ENCODE data around the gene PSMB2.
"Not testable (repeated sequence)": the region's sequence is repeated elsewhere in the genome, so short reads cannot be mapped to it uniquely, and the experiment has no call there.

PSMB2 gene

DNA sequence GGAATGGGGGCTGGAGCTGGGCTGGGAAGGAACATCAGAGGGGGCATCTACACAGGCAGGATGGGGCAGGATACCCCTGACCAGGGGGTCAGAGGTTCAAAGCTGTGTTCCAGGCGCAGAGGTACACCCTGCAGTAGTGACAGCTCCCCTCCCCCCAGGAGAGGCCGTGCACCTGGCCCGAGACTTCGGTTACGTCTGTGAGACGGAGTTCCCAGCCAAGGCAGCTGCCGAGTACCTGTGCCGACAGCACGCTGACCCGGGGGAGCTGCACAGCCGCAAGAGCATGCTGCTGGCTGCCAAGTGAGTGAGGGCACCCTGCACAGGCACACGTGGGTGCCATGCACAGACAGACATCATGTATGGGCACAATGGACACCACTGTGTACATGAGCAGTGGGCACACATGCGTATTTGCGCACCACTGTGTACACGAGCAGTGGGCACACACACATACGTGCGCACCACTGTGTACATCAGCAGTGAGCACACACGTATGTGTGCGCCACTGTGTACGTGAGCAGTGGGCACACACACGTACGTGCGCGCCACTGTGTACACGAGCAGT lies 50.8 kb downstream of the PSMB2 start:
- DNase-seq, result peak in 1 of 2 donors; percentile 2
- Mint-ChIP-seq H3K27me3 (no peaks in the 10 kb centered on the region), H3K4me3 (no peak overlapping the region), H3K27ac (peak overlapping the region in 1 of 2 donors; percentile 10), H3K9me3 (no peaks in the 10 kb centered on the region), H3K4me1 (no peaks in the 10 kb centered on the region)
- no peak for ATAC-seq

DNA sequence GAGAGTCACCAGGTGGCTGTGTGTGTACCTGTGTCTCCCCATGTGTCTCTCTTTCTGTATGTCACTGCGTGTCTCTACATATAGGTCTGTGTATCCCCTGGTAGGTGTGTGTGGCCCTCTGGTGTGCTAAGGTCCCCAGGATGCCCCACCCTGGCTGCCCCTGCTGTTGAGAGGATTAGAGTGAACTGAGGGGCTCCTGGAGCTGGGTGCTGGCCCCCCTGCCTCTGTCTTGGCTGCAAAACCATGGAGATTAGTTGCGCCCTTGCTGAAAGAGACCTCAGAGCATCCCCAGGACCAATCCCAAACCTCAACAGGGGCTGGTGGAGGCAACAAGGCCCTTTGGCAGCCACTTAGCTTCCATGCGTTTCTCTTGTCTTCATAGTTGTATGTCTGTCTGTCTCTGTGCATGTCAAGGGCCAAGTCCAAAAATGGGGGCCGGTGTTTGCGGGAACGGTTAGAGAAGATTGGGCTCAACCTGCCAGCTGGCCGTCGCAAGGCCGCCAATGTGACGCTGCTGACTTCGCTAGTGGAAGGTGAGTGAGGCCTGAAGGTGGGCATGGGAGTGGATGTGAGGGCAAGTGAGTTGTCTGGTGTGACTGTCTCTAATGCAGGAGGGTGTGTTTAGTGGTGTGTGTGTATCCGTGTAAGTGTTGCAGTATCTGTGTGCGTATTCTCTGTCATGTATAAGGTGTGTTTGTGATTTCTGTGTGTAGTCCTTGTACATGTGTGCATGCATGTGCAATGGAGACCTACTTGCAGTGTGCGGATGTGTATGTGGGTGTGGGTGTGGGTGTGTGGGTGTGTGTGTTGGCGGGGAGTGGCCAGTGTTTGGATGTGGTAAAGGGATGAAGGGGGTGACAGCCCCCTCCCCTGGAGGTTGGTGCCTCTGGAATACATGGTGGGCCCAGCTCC lies 51.6 kb downstream of the PSMB2 start:
- ATAC-seq, result no peak
- no peaks in the 10 kb centered on the region for H3K27me3 Mint-ChIP-seq
- H3K27ac Mint-ChIP-seq, result peak overlapping the region in 1 of 2 donors; percentile 10
- H3K4me3 Mint-ChIP-seq, result no peak overlapping the region
- H3K9me3 Mint-ChIP-seq, result no peaks in the 10 kb centered on the region
- H3K4me1 Mint-ChIP-seq, result no peaks in the 10 kb centered on the region
- peak in 1 of 2 donors; percentile 3 for DNase-seq

DNA sequence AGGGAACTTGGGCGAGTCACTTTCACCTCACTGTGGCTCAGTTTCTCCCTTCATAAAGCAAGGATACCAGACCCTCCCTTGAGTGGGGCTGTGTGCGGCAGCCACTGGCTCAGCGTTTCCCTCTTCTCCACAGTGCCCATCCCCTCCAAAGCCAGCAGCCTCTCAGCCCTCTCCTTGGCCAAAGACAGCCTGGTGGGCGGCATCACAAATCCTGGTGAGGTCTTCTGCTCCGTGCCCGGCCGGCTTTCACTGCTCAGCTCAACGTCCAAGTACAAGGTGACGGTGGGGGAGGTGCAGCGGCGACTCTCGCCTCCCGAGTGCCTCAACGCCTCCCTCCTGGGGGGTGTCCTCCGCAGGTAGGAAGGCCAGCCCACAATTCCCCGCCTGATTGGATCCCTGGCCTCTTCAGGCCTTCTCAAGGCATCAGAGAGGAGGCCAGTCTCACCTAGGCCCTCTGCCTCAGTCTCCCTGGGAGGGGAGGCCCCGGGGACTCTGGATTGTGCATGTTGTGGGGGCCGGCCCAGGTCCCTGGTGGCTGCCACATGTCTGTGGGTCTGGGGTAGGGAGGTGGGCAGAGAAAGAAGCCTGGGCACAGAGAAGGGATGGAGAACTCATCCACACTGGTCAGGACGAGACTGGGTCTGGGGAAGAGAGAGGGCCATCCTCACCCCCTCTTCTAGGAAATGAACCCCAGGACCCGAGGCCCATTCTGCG lies 53.0 kb downstream of the PSMB2 start:
- Mint-ChIP-seq H3K9me3 (no peaks in the 10 kb centered on the region), H3K4me3 (no peak overlapping the region), H3K4me1 (no peaks in the 10 kb centered on the region), H3K27ac (no peak overlapping the region), H3K27me3 (no peaks in the 10 kb centered on the region)
- ATAC-seq (no peak), DNase-seq (no peak)

DNA sequence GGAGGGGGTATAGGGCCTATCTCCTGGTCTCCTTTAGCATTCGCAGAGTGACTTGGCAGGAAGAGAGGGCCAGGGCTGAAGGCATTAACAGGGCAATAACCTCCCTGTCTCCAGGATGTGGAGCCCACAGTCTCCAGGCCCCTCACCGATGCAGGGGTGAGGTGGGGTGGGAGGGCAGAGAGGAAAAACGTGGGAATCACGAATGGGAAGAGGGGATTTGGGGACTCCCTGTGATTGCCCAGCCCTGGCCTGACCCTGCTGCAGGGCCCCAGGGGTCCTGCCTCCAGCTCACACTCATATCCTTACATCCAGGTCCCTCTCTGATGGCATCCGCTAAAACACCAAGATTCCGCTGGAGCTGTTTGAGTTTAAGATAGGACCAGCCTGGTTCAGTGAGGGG lies 53.6 kb downstream of the PSMB2 start:
- Mint-ChIP-seq H3K27me3 (no peaks in the 10 kb centered on the region), H3K9me3 (no peaks in the 10 kb centered on the region), H3K4me3 (no peak overlapping the region), H3K4me1 (no peaks in the 10 kb centered on the region), H3K27ac (no peak overlapping the region)
- DNase-seq (no peak), ATAC-seq (no peak)

DNA sequence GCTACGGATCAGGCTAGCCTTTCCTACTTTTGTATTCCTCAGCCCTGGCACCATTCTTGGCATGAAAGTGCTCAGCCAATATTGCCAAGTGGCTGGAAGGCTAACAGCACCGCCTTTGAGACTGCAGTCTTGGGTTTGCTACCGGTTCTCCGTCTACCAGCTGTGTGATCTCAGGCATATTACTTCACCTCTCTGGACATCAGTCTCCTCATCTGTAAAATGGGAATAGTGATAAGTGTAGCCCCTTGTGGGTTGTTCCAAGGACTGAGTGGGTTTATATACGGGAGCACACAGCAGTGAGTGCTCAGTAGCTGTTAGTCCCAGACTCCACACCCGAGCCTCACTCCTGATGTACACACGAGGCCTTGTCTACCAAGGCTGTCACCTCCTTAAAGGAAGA lies 54.5 kb downstream of the PSMB2 start:
- Mint-ChIP-seq H3K4me3 (no peak overlapping the region), H3K4me1 (no peaks in the 10 kb centered on the region), H3K27me3 (no peaks in the 10 kb centered on the region), H3K9me3 (no peaks in the 10 kb centered on the region), H3K27ac (peak overlapping the region in 1 of 2 donors; percentile 63)
- ATAC-seq (no peak), DNase-seq (no peak)

DNA sequence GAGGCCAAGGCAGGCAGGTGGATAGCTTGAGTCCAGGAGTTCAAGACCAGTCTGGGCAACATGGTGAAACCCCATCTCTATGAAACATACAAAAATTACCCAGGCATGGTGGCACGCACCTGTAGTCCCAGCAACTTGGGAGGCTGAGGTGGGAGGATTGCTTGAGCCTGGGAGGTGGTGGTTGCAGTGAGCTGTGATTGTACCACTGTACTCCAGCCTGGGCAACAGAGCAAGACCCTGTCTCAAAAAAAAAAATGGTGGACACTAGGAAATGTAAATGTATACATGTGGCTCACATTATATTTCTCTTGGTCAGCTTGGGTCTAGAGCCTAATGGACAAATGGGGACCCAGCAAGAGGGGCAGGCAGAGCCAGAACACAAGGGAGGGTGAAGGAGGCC lies 55.5 kb downstream of the PSMB2 start:
- not testable (repeated sequence) for DNase-seq, ATAC-seq, H3K4me1 Mint-ChIP-seq, H3K4me3 Mint-ChIP-seq, H3K27ac Mint-ChIP-seq, H3K9me3 Mint-ChIP-seq, H3K27me3 Mint-ChIP-seq

DNA sequence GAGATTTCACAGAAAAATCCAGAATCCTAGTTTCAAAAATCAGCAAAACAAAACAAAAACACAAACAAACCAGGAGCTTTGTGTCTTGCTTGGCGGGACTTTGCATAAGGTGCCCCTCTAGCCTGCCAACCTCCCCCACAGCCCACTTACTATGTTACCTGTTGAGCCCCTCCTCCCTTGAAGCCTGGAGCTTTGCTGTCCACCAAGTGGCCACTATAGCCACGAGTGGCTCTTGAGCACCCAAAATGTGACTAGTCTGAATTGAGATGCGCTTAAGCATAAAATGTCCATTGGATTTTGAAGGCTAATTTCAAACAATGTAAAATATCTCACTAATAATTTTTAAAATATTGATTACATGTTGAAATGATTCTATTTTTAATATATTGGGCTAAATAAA lies 56.0 kb downstream of the PSMB2 start:
- Mint-ChIP-seq H3K27me3 (no peaks in the 10 kb centered on the region), H3K9me3 (no peaks in the 10 kb centered on the region), H3K4me1 (no peaks in the 10 kb centered on the region), H3K27ac (no peak overlapping the region), H3K4me3 (no peak overlapping the region)
- no peak for DNase-seq
- no peak for ATAC-seq

DNA sequence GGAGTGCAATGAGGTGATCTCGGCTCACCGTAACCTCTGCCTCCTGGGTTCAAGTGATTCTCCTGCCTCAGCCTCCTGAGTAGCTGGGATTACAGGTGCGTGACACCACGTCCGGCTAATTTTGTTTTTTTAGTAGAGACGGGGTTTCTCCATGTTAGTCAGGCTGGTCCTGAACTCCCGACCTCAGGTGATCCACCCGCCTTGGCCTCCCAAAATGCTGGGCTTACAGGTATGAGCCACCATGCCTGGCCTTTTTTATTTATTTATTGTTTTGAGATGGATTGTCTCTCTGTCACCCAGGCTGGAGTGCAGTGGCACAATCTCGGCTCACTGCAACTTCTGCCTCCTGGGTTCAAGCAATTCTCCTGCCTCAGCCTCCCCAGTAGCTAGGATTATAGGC lies 59.7 kb downstream of the PSMB2 start:
- not testable (repeated sequence) for H3K27ac Mint-ChIP-seq, H3K4me3 Mint-ChIP-seq, DNase-seq, ATAC-seq, H3K27me3 Mint-ChIP-seq, H3K9me3 Mint-ChIP-seq
- H3K4me1 Mint-ChIP-seq, result peaks cover 18% of the 10 kb centered on the region

DNA sequence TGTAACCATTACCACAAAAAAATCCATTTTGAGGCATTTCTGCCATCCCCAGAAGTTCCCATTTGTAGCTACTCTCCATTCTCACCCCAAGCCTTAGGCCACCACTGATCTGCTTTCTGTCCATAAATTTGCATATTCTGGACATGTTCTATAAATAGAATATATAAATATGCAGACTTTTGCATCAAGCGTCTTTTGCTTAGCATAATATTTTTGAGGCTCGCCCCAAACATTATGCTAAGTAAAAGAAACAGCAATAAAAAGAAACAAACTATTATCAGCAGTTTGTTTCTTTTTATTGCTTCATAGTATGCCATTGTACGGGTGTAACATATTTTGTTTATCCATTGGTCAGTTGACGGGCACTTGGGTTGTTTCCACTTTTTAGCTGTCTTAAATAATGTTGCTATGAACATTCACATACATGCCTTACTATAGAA lies 60.4 kb downstream of the PSMB2 start:
- Mint-ChIP-seq H3K27ac (no peak overlapping the region), H3K27me3 (peaks cover 15% of the 10 kb centered on the region), H3K4me1 (peaks cover 24% of the 10 kb centered on the region), H3K9me3 (no peaks in the 10 kb centered on the region), H3K4me3 (no peak overlapping the region)
- ATAC-seq (no peak), DNase-seq (no peak)

DNA sequence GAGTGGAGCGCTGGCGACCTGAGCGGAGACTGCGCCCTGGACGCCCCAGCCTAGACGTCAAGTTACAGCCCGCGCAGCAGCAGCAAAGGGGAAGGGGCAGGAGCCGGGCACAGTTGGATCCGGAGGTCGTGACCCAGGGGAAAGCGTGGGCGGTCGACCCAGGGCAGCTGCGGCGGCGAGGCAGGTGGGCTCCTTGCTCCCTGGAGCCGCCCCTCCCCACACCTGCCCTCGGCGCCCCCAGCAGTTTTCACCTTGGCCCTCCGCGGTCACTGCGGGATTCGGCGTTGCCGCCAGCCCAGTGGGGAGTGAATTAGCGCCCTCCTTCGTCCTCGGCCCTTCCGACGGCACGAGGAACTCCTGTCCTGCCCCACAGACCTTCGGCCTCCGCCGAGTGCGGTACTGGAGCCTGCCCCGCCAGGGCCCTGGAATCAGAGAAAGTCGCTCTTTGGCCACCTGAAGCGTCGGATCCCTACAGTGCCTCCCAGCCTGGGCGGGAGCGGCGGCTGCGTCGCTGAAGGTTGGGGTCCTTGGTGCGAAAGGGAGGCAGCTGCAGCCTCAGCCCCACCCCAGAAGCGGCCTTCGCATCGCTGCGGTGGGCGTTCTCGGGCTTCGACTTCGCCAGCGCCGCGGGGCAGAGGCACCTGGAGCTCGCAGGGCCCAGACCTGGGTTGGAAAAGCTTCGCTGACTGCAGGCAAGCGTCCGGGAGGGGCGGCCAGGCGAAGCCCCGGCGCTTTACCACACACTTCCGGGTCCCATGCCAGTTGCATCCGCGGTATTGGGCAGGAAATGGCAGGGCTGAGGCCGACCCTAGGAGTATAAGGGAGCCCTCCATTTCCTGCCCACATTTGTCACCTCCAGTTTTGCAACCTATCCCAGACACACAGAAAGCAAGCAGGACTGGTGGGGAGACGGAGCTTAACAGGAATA lies 64.0 kb downstream of the PSMB2 start:
- Mint-ChIP-seq H3K27me3 (peaks cover 35% of the 10 kb centered on the region), H3K4me3 (peak overlapping the region; percentile 87 to 94), H3K9me3 (no peaks in the 10 kb centered on the region), H3K27ac (peak overlapping the region; percentile 97), H3K4me1 (peaks cover 28% of the 10 kb centered on the region)
- ATAC-seq (peak; percentile 90), DNase-seq (peak; percentile 68 to 79)

DNA sequence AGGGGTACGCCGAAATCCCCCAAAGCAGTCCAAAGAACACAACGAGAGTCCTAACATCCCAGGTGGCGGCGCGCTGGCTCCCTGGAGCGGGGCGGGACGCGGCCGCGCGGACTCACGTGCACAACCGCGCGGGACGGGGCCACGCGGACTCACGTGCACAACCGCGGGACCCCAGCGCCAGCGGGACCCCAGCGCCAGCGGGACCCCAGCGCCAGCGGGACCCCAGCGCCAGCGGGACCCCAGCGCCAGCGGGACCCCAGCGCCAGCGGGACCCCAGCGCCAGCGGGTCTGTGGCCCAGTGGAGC lies 64.6 kb downstream of the PSMB2 start:
- Mint-ChIP-seq H3K27me3 (peaks cover 41% of the 10 kb centered on the region), H3K4me3 (peak overlapping the region; percentile 87 to 94), H3K27ac (peak overlapping the region; percentile 80 to 91), H3K4me1 (peaks cover 28% of the 10 kb centered on the region)
- not testable (repeated sequence) for ATAC-seq, DNase-seq, H3K9me3 Mint-ChIP-seq

DNA sequence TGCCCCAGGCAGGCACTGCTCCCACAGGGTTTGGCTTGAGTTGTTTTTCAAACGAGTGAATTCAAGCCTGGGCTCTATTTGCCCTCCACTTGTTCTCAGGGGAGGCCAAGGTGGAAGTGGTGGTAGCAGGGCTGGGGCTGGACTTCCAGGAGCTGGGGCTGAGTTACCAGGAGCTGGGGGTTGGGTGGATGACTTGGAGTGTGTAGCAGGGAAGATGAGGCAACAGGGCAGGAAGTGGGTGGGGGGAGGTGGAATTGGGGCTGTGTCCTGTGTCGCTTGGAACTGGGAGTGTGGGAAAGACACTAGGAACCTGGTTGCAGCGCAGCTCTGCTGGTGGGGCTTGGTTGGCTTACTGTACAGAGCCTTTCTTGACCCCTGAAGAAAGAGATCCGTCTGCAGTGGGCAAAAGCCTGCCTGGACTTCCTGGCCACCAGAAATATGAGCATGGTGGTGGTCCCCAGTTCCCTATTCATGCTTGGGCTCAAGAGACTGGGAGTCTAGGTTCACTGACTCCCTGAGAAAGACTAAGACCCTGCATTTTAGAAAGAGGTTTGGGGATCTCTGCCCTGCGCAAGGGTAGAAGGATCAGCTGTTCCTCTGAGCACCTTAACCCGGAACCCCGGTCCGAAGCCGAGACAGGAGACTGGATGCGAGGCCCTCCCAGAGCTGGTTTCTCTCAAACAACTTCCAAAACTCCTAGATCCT lies 65.1 kb downstream of the PSMB2 start:
- peaks cover 28% of the 10 kb centered on the region for H3K4me1 Mint-ChIP-seq
- DNase-seq (no peak), ATAC-seq (no peak)
- no peaks in the 10 kb centered on the region for H3K9me3 Mint-ChIP-seq
- peak overlapping the region; percentile 80 to 91 for H3K27ac Mint-ChIP-seq
- H3K27me3 Mint-ChIP-seq, result peaks cover 41% of the 10 kb centered on the region
- peak overlapping the region; percentile 79 to 80 for H3K4me3 Mint-ChIP-seq

DNA sequence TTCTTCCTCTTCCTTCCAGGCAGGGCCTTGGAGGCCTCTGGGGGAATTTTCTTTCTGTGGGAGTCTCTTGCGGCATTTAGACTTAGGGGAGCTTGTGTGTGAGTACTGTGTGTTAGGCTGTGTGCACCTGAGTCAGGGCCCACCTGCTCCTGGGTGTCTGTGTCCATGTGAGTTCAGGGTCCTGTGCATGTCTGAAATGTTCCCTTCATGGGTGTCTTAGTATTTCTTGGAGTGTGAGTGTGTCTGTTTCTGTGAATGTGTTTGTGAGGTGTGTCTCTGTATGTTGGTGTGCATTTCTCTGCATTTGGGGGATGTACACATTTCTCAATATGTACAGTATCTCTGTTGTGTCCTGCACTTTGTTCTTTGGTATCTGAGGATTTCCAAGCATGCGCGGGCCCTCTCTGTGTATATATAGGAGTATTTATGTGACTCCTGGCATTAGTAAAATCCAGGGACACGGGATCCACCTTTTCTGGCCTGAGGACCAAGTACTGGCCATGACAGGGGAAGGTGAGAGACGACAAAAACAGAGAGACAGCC lies 65.8 kb downstream of the PSMB2 start:
- Mint-ChIP-seq H3K4me3 (no peak overlapping the region), H3K4me1 (peaks cover 28% of the 10 kb centered on the region), H3K9me3 (no peaks in the 10 kb centered on the region), H3K27ac (no peak overlapping the region), H3K27me3 (peaks cover 41% of the 10 kb centered on the region)
- ATAC-seq, result no peak
- no peak for DNase-seq

DNA sequence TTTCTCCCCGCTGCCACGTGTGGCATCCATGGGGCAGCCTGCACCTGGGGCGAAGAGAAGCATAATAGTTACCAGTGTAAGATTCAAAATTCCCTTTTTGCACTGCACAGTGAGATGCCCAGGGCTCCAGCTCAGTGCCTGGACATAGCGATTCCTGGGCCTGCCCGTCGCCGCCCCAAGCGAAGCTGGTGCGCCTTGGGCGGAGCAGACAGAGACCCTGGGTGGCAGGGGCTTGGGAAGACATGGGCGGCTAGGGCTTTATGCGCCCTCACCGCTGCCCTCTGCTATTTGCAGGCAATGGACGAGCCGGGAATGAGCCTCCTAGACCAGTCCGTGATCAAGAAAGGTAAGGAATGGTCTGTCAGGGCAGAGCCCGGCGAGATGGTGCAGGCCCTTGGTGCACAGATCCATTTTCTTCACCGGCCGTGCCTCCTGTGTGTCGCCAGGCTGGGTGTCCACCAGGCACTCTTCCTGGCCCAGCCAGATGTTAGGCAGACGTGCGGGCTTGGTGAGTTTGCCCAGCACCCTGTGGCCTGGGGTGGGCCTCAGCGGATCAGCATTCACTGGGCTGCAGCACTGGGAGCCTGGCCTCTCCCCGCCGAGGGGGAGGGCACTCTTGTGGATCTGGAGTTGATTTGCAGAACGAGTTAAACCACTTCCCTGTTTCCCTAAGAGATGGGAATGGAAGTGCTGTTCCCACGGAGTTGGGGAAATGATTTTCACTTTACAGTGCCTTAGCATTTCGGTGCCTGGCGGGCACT lies 66.5 kb downstream of the PSMB2 start:
- H3K4me1 Mint-ChIP-seq, result peaks cover 28% of the 10 kb centered on the region
- no peak overlapping the region for H3K4me3 Mint-ChIP-seq
- no peak overlapping the region for H3K27ac Mint-ChIP-seq
- ATAC-seq (no peak), DNase-seq (no peak)
- H3K27me3 Mint-ChIP-seq, result peaks cover 41% of the 10 kb centered on the region
- H3K9me3 Mint-ChIP-seq, result no peaks in the 10 kb centered on the region
